GM21528 (cell line): Measurements from ENCODE around the gene KDELR3.

ENCODE experiments used
- ATAC-seq: cut with Tn5 transposase; IDR thresholded peaks from one replicate; pipeline ENCODE4 v1.9.1; 2021; ENCODE audit warnings: mild to moderate bottlenecking, moderate library complexity; ENCODE audit not compliant: unreplicated experiment, low FRiP score

The KDELR3 gene

GRCh38 chr22:38436629-38437395, 31.1 kb upstream of the KDELR3 start:
- ATAC-seq, result no peak

DNA sequence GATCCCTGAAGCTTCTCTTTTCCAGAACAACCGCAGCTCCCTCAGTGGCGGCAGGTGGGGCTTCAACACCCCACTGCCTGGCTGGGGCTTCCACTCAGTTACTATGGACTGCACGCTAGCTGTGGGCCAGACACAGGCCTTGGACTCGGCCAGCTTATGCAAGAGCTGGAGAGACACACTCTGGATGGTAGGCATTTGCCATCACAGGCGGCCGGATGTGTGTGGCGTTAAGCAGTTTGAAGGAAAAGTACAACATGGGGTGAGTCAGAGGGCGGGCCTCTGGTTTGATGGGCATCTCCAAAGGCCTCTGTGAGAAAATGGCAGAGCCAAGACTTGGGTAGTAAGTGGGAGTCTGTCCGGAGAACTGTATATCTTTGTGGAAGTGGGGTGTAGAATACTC, 30.5 kb upstream of the KDELR3 start:
- ATAC-seq, result no peak

GRCh38 chr22:38440747-38441350, 27.0 kb upstream of the KDELR3 start:
- ATAC-seq, result no peak

- ATAC-seq, result no peak
Measured at GRCh38 chr22:38441620-38442287, 26.1 kb upstream of the KDELR3 start.

- no peak for ATAC-seq
Measured at GRCh38 chr22:38442967-38443627, 24.8 kb upstream of the KDELR3 start.

- no peak for ATAC-seq
Measured at GRCh38 chr22:38443628-38444521, 24.0 kb upstream of the KDELR3 start.

- ATAC-seq, result no peak
Measured at GRCh38 chr22:38444783-38445182, 23.1 kb upstream of the KDELR3 start.

DNA sequence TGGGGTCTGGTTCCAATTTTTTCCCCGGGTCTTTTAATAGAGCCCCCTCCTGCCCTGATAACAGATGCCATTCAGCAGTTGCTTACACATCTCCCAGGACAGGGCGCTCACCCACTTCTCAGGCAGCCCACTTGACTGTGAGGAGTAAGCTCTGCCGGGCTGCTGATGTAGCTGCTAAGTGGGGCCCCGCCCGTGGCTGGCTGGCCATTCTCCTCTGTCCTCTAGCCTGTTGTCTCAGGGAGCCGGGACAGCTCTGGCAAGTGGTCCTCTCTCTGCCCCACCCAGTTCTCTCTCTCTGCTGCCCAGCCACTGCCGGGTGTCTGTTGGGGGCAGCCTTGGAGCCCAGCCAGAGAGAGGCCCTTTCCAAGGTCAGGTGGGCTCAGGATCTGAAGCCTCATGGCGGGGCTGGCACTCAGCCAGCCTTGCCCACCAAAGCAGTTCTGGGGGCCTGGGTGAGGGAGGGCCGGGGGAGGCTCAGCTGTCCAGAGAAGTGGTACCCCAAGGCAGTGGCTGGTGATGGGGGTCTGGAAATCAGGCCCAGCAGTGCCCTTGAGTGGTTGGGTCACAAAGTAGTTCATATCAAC, 21.8 kb upstream of the KDELR3 start:
- no peak for ATAC-seq

- no peak for ATAC-seq
Measured at GRCh38 chr22:38448945-38449745, 18.8 kb upstream of the KDELR3 start.

DNA sequence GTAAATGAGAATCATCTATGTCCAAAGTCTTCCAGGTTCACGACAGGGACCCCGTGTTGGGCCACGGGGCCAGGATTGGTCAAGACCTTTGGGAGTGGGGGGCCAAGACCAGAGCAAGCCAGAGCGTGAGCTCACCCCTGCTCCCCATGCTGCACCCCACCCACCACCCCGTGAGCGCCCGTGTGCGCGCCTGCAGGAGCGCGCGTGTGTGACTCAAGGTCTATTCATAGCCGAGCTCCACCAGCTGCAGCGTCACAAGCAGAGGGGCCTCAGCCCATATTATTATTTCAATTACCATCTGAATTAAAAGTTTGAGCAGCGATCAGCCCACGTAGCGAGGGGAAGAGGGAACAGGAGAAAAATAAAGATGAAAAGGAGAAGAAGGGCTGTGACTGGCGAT, 18.1 kb upstream of the KDELR3 start:
- ATAC-seq, result no peak

- no peak for ATAC-seq
Measured at GRCh38 chr22:38450234-38450797, 17.6 kb upstream of the KDELR3 start.

GRCh38 chr22:38451404-38451803, 16.5 kb upstream of the KDELR3 start:
- ATAC-seq, result no peak

GRCh38 chr22:38451864-38452263, 16.0 kb upstream of the KDELR3 start:
- no peak for ATAC-seq

DNA sequence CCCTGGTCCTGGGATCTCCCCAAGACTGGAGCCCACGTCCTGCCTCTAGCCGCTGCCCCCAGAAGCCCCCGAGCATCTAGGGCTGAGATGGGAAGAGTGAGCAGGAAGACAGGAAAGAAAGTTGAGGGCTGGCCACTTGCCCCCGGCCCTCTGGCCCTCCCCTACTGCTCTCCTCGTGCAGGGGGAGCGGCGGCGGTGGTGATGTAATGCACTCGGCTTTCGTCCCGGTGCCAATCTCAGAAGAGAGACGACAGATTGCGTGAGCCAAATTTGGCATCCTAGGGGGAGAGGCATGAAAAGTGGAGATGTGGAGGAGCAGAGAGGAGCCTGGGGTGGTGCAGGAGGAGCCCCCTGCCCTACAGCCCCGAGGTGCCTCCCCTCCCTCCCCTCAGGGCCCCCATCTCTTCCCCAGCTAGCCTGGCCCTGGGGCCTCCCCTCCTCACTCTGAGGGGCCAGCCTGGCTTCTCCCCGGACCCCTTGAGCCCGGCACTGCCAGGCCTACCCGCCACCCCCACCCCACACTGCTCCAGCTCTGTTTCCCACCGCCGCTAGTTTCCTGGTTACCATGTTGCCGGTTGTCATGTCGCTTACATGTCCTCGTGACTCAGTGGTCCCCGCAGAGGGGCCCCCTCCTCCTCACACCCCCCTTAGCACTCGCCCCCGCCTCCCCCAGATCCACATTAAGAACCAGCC, 15.4 kb upstream of the KDELR3 start:
- ATAC-seq, result no peak

GRCh38 chr22:38453066-38453672, 14.7 kb upstream of the KDELR3 start:
- no peak for ATAC-seq

- no peak for ATAC-seq
Measured at GRCh38 chr22:38453996-38454352, 13.9 kb upstream of the KDELR3 start.

DNA sequence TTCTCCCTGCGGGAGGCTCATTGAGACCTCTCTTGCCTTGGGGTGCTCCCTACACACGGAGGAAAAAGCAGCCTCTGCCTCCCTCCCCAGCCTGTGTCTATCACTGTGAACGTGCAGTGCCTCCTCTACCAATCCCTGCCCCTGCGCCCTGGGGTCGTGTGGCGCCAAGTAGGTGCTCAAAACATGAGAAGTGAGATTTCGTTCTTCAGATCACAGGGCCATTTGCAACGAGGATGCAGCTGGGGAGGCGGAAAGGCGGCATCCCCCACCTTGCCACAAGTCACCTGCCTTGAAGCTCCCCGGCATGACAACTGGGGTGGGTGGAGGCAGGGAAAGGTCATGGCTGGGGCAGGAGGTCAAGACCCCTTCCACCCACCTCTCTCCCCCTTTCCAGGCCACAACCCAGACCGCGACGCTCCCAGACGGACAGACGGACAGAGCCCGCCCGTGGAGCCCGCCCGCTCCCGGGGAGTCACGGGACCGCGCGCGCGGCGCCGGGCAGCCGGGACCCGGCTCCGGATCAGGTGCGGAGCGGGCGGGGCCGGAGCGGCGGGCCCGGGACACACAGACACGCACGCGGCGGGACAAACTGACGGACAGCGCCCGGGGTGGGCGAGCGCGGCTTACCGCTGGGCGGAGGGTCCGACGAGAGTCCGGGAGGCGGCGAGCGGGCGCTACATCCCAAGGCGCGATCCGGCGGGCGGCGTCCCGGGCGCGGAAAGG, 13.4 kb upstream of the KDELR3 start:
- no peak for ATAC-seq
